Stomach smooth muscle (tissue), 2 donors: Measurements from ENCODE around the gene RNU1-3.
"Not testable (repeated sequence)": the region's sequence is repeated elsewhere in the genome, so short reads cannot be mapped to it uniquely, and the experiment has no call there.

Experiments used
- H3K27ac ChIP-seq: one replicate; pipeline ENCODE4 v1.7.0; 2013; ENCODE audit warnings: mild to moderate bottlenecking, low read length, inconsistent platforms
- H3K27me3 ChIP-seq, 2 donors: one replicate each; pipeline ENCODE4 v1.7.0; 2013; ENCODE audit warnings: low read length in 2 of 2; ENCODE audit not compliant: insufficient read depth in 2 of 2, control insufficient read depth in 1 of 2
- H3K36me3 ChIP-seq, 2 donors: one replicate each; pipeline ENCODE4 v1.7.0; 2013; ENCODE audit warnings: low read length in 2 of 2; ENCODE audit not compliant: control insufficient read depth in 2 of 2, insufficient read depth in 2 of 2
- H3K4me1 ChIP-seq: one replicate; pipeline ENCODE4 v1.7.0; 2013; ENCODE audit warnings: low read length; ENCODE audit not compliant: control insufficient read depth, insufficient read depth
- H3K4me3 ChIP-seq, 2 donors: one replicate each; pipeline ENCODE4 v1.7.0; 2013; ENCODE audit warnings: low read length in 2 of 2
- H3K9ac ChIP-seq, 2 donors: one replicate each; pipeline ENCODE4 v1.7.0; 2013; ENCODE audit warnings: low read length in 2 of 2, mild to moderate bottlenecking in 1 of 2
- H3K9me3 ChIP-seq, 2 donors: one replicate each; pipeline ENCODE4 v1.7.0; 2013; ENCODE audit warnings: low read length in 2 of 2; ENCODE audit not compliant: control insufficient read depth in 2 of 2
- donor health status: healthy.
- donor health status: Pancreatic carcinoma.

The RNU1-3 gene

DNA sequence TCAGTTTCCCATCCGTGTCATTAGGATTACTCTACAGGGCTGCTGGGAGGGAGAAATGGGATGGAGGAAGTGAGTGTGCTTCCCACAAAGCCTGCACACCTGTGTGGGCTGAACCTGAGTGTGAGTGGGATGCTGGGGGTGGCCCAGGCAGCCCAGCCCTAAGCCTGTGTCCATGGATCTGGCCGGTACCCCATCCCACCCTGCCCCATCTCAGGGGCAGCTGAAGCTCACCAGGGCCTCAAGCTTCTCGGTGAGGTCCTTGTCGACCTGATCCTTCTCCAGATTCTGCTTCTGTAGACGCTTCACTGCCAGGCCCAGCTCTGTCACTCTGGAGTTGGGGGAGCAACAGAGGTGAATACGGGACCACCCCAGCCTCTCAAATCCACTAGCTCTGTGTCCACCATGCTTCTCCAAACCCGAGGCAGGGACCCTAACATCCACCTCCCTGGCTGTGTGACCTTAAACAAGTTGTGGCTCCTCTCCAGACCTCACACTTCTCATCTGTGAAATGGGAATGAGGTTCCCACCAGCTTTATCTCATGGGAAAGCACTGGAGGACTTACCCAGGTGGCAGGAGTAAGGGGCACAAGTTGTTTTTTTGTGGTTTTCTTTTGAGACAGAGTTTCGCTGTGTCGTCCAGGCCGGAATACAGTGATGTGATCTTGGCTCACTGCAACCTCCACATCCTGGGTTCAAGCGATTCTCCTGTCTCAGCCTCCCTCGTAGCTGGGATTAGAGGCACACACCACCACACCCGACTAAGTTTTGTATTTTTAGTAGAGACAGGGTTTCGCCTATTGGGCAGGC is 34.5 kb downstream of the RNU1-3 start:
- H3K27me3 ChIP-seq, H3K9me3 ChIP-seq, H3K27ac ChIP-seq, H3K4me3 ChIP-seq, H3K4me1 ChIP-seq: not testable (repeated sequence)
- H3K9ac ChIP-seq = peak overlapping the region in 1 of 2 donors; percentile 47
- H3K36me3 ChIP-seq = peaks cover 55 to 56% of the 10 kb centered on the region in 2 donors

DNA sequence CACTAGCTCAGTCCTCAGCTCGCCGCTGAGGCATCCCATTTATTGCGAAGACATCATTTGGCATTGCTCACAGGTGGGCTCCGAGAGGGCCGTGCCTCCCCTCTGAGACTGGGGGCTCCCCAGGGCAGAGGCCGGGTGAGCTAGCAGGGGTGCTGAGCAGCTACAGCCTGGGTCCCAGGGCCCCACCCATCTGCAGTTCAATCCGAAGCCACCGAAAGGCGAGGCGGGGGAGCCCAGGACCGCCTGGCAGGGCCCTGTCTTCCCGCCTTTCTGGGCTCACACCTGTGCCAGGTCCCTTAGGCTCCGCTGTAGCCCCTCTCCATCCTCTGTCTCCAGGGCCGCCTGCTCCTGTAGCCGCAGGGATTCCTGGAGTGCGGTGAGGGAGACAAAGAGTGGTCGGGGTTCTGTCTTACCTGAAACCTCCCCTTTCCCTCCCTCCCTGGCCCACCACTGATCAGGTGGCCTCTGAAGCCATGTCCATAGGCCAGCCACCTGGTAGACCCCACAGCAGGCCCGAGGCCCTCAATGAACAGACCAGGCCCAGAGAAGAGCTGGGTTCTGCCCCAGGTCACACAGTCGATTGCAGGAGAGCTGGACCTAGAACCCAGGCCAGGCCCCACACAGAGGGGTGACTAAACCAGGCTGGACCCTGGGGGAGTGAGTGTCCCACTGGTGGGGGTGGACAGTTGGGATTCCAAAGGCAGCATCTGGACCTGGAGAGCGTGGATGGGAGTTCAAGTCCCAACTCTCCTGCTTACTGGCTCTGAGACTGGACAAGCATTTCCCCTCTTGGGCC is 35.3 kb downstream of the RNU1-3 start:
- Histone ChIP-seq H3K36me3 (peaks cover 57 to 61% of the 10 kb centered on the region in 2 donors), H3K9me3 (no peaks in the 10 kb centered on the region), H3K9ac (peak overlapping the region in 1 of 2 donors; percentile 47), H3K4me3 (no peak overlapping the region), H3K4me1 (peaks cover 3% of the 10 kb centered on the region), H3K27me3 (no peaks in the 10 kb centered on the region), H3K27ac (no peak overlapping the region)

DNA sequence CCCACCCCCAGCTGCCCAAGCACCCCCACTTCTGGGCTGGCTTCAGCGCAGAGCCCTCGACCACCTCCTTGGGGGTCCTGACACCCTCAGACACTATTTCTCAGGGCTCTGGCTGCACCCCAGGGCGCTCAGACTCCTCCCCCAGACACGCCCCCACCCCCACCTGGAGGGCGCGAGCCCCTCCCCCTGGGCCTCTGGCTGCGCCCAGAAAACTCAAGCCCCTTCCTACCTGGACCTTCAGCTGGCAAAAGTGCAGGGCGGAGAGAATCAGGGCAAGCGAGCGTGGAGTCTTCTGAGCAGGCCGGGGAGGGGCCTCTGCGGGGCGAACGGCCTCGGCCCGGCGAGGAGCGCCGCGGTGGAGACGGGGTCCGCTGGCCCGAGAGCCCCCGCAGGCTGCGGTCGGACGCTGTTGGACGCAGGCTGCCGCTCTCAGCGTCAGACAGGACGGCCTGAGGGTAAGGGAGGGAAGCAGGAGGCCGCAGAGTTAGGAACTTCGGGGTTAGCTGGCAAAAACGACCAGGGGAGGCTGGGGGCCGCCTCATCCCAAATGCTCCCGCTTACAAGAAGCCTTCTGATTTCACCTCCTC is 36.0 kb downstream of the RNU1-3 start:
- peaks cover 64 to 68% of the 10 kb centered on the region in 2 donors for H3K36me3 ChIP-seq
- H3K9ac ChIP-seq = no peak overlapping the region

DNA sequence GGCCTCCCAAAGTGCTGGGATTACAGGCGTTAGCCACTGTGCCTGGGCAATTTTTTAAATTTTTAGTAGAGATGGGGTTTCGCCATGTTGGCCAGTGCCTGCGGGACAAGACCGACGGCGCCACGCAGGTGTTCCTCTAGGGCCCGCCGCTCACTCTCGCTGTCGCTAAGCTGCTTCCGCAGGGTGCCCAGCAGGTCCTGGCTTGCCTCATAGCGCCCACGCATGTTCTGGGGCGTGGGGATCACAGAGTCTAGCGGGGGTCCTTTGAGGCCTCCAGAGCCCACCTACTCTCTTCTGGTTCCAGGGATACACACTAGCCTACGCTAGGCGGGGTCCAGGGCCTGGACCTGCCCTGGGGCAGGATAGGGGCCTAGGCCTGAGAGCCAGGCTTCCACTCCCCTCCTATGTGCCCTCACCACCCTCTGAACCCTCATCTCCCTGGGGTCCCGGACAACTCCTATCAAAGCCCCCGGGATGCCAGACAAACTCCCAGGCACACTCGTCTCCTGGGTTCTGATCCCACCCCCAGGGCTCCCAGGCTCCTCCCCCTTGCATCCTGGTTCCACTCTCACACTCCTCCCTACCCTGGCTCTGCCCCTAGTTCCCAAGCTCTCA is 36.7 kb downstream of the RNU1-3 start:
- H3K4me3 ChIP-seq, H3K4me1 ChIP-seq, H3K9ac ChIP-seq, H3K27ac ChIP-seq, H3K27me3 ChIP-seq, H3K9me3 ChIP-seq: not testable (repeated sequence)
- peaks cover 69 to 73% of the 10 kb centered on the region in 2 donors for H3K36me3 ChIP-seq

More for the DNA sequence above, 36.0 kb downstream of the RNU1-3 start:
- peaks cover 6% of the 10 kb centered on the region for H3K4me1 ChIP-seq
- H3K9me3 ChIP-seq = no peaks in the 10 kb centered on the region
- no peak overlapping the region for H3K4me3 ChIP-seq
- no peak overlapping the region for H3K27ac ChIP-seq
- H3K27me3 ChIP-seq = no peaks in the 10 kb centered on the region

DNA sequence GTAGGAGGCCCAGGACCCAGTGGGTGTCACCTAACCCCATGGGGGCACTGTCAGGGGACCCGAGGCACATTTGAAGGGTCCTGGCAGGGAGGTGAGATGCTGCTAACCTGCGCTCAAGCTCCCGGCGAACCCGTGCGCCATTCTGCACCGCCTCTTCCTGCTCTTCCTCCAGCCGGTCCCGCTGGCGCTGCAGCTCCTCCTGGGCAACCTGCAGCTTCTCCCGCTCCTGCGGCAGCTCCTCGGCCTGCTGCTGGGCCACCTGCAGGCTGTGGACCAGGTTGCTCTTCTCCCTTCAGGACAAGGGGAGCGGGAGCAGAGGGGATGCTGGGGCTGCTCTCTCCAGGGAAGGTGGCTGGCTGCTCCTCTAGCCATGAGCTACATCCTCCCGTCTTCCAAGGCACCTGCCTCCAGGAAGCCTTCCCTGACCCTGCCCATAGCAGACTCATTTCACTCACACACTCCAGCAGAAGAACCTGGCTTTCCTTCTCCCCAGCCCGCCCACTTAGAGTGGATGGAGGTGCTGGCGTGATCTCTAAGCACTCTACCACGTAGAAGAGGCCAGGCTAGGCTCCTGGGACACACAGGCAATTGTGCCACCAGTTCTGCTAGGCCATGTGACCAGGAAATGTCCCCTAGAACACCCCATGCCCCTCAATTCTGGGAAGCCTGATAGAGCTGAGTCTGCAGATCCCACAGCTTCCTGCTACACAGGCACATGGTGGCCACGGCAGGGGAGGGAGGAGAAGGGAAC is 38.2 kb downstream of the RNU1-3 start:
- Histone ChIP-seq H3K4me3 (no peak overlapping the region), H3K4me1 (peaks cover 8% of the 10 kb centered on the region), H3K9ac (no peak overlapping the region)

DNA sequence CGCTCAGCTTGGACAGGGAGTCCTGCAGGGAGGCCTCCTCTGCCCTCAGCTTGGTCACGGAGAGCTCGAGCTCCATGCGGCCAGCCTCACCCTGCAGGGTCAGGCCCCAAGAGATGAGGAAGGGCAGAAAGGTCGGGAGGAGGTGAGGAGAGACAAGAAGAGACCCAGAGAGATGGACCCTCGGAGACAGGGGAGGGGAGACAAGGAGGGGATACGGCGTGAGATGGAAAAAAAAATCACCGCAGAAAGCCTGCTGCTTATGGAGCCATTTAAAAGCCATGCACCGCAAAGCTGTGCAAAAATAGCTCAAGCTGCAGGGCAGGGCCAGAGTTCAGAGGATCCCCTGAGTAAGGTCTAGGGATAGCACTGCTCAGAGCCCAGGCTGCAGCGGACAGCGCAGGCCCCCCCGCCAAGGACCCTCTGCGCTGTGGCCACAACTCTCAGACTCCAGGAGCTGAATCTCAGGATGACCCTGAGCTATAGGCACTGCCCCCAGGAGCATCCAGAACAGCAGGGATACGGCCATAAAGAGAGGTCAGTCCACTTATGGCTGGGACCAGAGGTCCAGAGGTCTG is 40.3 kb downstream of the RNU1-3 start:
- not testable (repeated sequence) for H3K9me3 ChIP-seq, H3K27me3 ChIP-seq, H3K4me3 ChIP-seq, H3K9ac ChIP-seq, H3K27ac ChIP-seq, H3K4me1 ChIP-seq
- peaks cover 54 to 74% of the 10 kb centered on the region in 2 donors for H3K36me3 ChIP-seq

More for the DNA sequence above, 38.2 kb downstream of the RNU1-3 start:
- Histone ChIP-seq H3K27ac (no peak overlapping the region), H3K27me3 (no peaks in the 10 kb centered on the region), H3K9me3 (no peaks in the 10 kb centered on the region), H3K36me3 (peaks cover 67 to 77% of the 10 kb centered on the region in 2 donors)

DNA sequence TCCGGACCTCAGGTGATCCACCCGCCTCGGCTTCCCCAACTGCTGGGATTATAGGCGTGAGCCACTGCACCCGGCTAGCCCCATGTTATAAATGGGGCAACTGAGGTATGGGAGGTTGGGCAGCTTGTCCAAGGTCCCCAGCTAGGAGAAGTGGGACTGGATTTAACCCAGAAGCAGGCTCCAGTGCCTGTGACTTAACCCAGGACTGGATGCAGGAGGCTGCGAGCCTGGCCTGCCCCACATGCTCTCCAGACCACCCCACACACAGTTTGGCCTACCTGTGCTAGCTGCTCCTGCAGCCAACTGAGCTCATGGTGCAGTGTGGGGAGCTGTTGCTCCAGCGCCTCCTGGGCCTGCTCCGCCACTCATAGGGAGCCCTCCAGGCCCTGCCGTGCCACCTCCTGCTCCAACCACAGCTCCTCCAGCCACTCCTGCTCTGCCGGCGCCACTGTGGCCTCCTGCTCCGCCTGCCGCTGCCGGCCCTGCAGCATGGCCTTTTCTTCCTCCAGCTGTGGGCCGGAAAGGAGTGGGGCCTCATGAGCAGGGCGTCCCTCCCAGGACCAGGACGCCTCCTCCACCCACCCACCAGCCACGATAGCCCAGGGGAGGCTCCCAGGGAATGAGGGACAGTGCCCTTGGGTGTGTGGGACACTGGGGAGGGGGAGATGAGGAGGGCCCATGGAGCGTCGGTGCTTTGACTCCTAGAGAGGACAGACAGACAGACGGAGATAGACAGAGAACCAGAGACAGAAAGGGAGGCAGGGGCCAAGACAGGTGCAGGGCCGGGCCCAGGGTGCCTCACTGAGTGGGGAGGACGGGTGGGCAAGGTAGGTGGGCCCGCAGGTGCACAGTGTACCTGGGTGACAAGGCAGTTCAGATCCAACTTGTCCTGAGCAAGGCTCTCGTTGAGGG is 41.0 kb downstream of the RNU1-3 start:
- H3K4me3 ChIP-seq = no peak overlapping the region
- H3K9me3 ChIP-seq = no peaks in the 10 kb centered on the region
- no peaks in the 10 kb centered on the region for H3K27me3 ChIP-seq
- H3K4me1 ChIP-seq = peaks cover 9% of the 10 kb centered on the region
- H3K9ac ChIP-seq = no peak overlapping the region
- H3K27ac ChIP-seq = no peak overlapping the region
- H3K36me3 ChIP-seq = peaks cover 49 to 71% of the 10 kb centered on the region in 2 donors

DNA sequence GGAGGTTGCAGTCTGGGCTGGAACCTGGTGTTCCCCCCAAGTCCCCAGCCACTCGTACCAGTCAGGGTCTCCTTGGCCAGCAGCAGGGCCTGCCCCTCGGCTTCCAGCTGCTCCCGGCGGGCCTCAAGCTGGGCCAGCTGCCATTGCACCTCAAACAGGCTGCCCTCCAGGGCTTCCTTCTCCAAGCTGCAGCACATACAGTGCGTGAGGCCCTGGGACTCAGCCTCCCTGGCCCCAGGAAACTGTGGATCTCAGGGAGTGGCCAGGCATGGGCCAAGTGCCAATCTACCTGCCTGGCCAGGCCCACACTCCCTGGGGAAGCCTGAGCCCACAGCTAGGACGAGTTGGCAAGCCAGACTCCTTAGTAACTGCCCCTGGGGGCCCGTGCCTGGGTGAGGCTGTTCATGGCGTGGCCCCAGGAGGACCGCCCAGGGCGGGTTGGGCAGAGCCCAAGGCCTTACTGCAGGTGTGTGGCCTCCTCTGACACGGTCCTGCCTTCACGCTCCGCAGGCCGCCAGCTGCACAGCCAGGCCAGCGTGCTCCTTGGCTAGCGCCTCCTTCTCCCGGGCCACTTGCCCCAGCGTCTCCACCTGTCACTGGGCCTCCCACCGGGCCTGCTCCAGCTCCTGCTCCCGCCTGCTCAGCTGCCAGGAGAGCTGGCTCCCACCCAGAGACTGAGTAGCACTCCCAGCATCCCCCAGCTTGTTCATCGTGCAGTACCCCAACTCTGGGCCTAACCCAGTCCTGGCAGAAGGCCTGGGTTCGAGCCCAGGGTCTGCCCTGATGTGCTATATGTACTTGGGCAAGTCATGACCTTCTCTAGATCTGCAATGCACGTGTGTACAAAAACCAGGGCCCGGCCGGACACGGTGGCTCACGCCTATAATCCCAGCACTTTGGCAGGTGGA is 42.7 kb downstream of the RNU1-3 start:
- H3K4me3 ChIP-seq, H3K27ac ChIP-seq, H3K9me3 ChIP-seq, H3K27me3 ChIP-seq: not testable (repeated sequence)
- Histone ChIP-seq H3K9ac (peak overlapping the region in 1 of 2 donors; percentile 5), H3K36me3 (peaks cover 37 to 64% of the 10 kb centered on the region in 2 donors), H3K4me1 (peaks cover 10% of the 10 kb centered on the region)
